GM23338 (cell line): ENCODE results near the gene FLYWCH1. TPM values are rescaled to one million over a fixed set of nuclear protein-coding genes. Genes with fewer than 3 reads are reported as not detected.

Experiments
- ATAC-seq: fragments of 200-7000 bp; cut with Tn5 transposase; 3 replicates; pipeline ENCODE4 v1.9.1; 2020
- DNase-seq: peaks from one replicate; pipeline ENCODE4 v3.0.0-alpha.2; 2015; ENCODE audit warnings: low spot score
- H2AFZ ChIP-seq: fragments of 200-600 bp; sonication (generic); 2 replicates; pipeline ENCODE4 v1.8.0; 2016; ENCODE audit warnings: antibody characterized with exemption, mild to moderate bottlenecking, moderate library complexity
- H3F3A ChIP-seq: fragments of 200-600 bp; sonication (generic); replicated peaks from 2 replicates; pipeline ENCODE4 v1.8.0; 2017; ENCODE audit warnings: antibody characterized with exemption, mixed run types, low read depth
- H3K27ac ChIP-seq: fragments of 200-600 bp; sonication (generic); 2 replicates; pipeline ENCODE4 v1.6.1; 2016; ENCODE audit warnings: low read depth
- H3K27me3 ChIP-seq: fragments of 200-600 bp; sonication (generic); 2 replicates; pipeline ENCODE4 v1.8.0; 2016; ENCODE audit warnings: mild to moderate bottlenecking, mixed run types, moderate library complexity; ENCODE audit not compliant: insufficient read depth
- H3K36me3 ChIP-seq: fragments of 200-600 bp; sonication (generic); 2 replicates; pipeline ENCODE4 v1.8.0; 2016; ENCODE audit warnings: mild to moderate bottlenecking; ENCODE audit not compliant: insufficient read depth
- H3K4me1 ChIP-seq: fragments of 200-600 bp; sonication (generic); 2 replicates; pipeline ENCODE4 v1.8.0; 2016; ENCODE audit warnings: mild to moderate bottlenecking, moderate library complexity; ENCODE audit not compliant: insufficient read depth
- H3K4me2 ChIP-seq: fragments of 200-600 bp; sonication (generic); 2 replicates; pipeline ENCODE4 v1.7.1; 2017; ENCODE audit warnings: mixed run types
- H3K4me3 ChIP-seq: fragments of 200-600 bp; sonication (generic); 2 replicates; pipeline ENCODE4 v1.6.1; 2016; ENCODE audit warnings: mixed run types
- H3K79me2 ChIP-seq: fragments of 200-600 bp; sonication (generic); replicated peaks from 2 replicates; pipeline ENCODE4 v1.8.0; 2017; ENCODE audit warnings: mild to moderate bottlenecking; ENCODE audit not compliant: insufficient read depth
- H3K9me2 ChIP-seq: fragments of 200-600 bp; sonication (generic); 2 replicates; pipeline ENCODE4 v1.8.0; 2017; ENCODE audit not compliant: insufficient read depth
- H4K20me1 ChIP-seq: fragments of 200-600 bp; sonication (generic); replicated peaks from 2 replicates; pipeline ENCODE4 v1.8.0; 2017; ENCODE audit warnings: mild to moderate bottlenecking; ENCODE audit not compliant: insufficient read depth
- H3K27ac Mint-ChIP-seq: 2 replicates; pipeline ENCODE4 v1.8.0; 2020; ENCODE audit warnings: inconsistent platforms, mild to moderate bottlenecking, moderate library complexity, mixed read lengths
- H3K27me3 Mint-ChIP-seq: 3 replicates; pipeline ENCODE4 v1.8.0; 2022; ENCODE audit warnings: low read depth, mild to moderate bottlenecking, moderate library complexity, mixed read lengths, inconsistent platforms; ENCODE audit not compliant: insufficient read depth, poor library complexity
- H3K36me3 Mint-ChIP-seq: 3 replicates; pipeline ENCODE4 v1.8.0; 2021; ENCODE audit warnings: low read depth, mild to moderate bottlenecking, inconsistent platforms, moderate library complexity, mixed read lengths
- H3K4me1 Mint-ChIP-seq: 3 replicates; pipeline ENCODE4 v1.8.0; 2020; ENCODE audit warnings: mild to moderate bottlenecking, inconsistent platforms, mixed read lengths
- H3K4me3 Mint-ChIP-seq: 3 replicates; pipeline ENCODE4 v1.8.0; 2021; ENCODE audit warnings: moderate library complexity, mild to moderate bottlenecking, inconsistent platforms, mixed read lengths
- H3K9me3 Mint-ChIP-seq: 3 replicates; pipeline ENCODE4 v1.8.0; 2020; ENCODE audit warnings: moderate library complexity, mild to moderate bottlenecking, inconsistent platforms, mixed read lengths
- CREB1 ChIP-seq: fragments of 250-450 bp; sonication (Bioruptor Pico); IDR thresholded peaks from 2 replicates; pipeline ENCODE4 v1.5.0; 2020; ENCODE audit warnings: low read depth, mild to moderate bottlenecking, moderate library complexity
- EZH2 ChIP-seq: fragments of 200-600 bp; sonication (generic); IDR thresholded peaks from one replicate; pipeline ENCODE4 v1.8.0; 2017; ENCODE audit warnings: antibody characterized with exemption, mild to moderate bottlenecking, low read depth; ENCODE audit not compliant: unreplicated experiment
- JUNB ChIP-seq: IDR thresholded peaks from one replicate; pipeline ENCODE4 v1.6.1; 2016; ENCODE audit warnings: antibody characterized with exemption; ENCODE audit not compliant: unreplicated experiment
- POLR2AphosphoS5 ChIP-seq: IDR thresholded peaks from 2 replicates; pipeline ENCODE4 v1.6.1; 2016; ENCODE audit warnings: antibody characterized with exemption, low read depth
- STAT1 ChIP-seq: IDR thresholded peaks from one replicate; pipeline ENCODE4 v1.6.1; 2016; ENCODE audit warnings: antibody characterized with exemption; ENCODE audit not compliant: unreplicated experiment
- ZNF331 ChIP-seq: fragments of 250-450 bp; sonication (Bioruptor Pico); IDR thresholded peaks from 2 replicates; pipeline ENCODE4 v1.5.0; 2020; ENCODE audit warnings: low read depth, mild to moderate bottlenecking, moderate library complexity
- polyA plus RNA-seq: library from polyadenylated mRNA; unstranded; fragments of >200 nt; fragmentation: Nextera tagmentation; extraction: Ambion mirVana; gene quantifications from 2 replicates; pipeline ENCODE4 v1.2.1, GENCODE V29; 2016
- total RNA-seq: library from RNA; depleted of rRNA; stranded (reverse); fragments of >200 nt; shearing (Covaris generic); gene quantifications from 2 replicates; pipeline ENCODE4 v1.2.3, GENCODE V29; 2014
- TF ChIP-seq, protein P1 (sequence below): IDR thresholded peaks from 2 replicates; pipeline ENCODE4 v1.6.1; 2016; ENCODE audit warnings: antibody characterized with exemption
- TF ChIP-seq, protein P2 (sequence below): fragments of 250-450 bp; sonication (Bioruptor Pico); IDR thresholded peaks from 2 replicates; pipeline ENCODE4 v1.5.0; 2020; ENCODE audit warnings: mild to moderate bottlenecking, moderate library complexity

Gene FLYWCH1
- total and polyA plus RNA-seq, 2 experiments from 2014 or later, result 6.0 to 29.3 TPM

DNA sequence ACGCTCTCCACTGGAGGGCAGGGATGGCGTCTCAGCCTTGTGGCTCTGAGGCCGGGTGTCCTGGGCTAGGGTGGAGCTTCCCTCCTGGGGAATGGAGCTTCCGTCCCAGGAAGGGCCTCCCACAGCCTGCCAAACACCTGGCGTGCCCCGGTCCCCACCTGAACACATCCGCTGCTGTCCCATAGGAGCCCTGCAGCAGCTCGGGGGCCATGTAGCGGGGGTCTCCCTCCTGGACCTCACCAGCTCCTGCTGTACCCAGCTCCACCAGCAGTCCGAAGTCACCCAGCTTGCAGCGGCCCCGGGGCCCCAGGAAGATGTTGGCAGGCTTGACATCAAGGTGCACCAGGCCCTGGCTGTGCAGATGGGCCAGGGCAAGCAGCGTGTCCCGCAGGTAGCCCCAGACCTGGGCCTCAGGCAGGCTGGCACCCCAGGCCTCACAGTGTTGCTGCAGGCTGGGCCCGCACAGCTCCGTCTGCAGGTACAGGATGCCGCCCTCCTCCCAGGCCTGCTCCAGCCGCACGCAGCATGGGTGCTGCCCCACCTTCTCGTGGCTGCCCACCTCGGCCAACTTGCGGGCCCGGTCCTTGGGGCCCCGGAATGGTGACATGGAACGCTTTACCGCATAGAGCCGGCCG, 63.5 kb downstream of the FLYWCH1 start (continued):
- TF ChIP-seq, protein P1, sequence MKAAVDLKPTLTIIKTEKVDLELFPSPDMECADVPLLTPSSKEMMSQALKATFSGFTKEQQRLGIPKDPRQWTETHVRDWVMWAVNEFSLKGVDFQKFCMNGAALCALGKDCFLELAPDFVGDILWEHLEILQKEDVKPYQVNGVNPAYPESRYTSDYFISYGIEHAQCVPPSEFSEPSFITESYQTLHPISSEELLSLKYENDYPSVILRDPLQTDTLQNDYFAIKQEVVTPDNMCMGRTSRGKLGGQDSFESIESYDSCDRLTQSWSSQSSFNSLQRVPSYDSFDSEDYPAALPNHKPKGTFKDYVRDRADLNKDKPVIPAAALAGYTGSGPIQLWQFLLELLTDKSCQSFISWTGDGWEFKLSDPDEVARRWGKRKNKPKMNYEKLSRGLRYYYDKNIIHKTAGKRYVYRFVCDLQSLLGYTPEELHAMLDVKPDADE, result no peak
- TF ChIP-seq ZNF331 (no peak), JUNB (no peak), CREB1 (no peak)
- TF ChIP-seq, protein P2, sequence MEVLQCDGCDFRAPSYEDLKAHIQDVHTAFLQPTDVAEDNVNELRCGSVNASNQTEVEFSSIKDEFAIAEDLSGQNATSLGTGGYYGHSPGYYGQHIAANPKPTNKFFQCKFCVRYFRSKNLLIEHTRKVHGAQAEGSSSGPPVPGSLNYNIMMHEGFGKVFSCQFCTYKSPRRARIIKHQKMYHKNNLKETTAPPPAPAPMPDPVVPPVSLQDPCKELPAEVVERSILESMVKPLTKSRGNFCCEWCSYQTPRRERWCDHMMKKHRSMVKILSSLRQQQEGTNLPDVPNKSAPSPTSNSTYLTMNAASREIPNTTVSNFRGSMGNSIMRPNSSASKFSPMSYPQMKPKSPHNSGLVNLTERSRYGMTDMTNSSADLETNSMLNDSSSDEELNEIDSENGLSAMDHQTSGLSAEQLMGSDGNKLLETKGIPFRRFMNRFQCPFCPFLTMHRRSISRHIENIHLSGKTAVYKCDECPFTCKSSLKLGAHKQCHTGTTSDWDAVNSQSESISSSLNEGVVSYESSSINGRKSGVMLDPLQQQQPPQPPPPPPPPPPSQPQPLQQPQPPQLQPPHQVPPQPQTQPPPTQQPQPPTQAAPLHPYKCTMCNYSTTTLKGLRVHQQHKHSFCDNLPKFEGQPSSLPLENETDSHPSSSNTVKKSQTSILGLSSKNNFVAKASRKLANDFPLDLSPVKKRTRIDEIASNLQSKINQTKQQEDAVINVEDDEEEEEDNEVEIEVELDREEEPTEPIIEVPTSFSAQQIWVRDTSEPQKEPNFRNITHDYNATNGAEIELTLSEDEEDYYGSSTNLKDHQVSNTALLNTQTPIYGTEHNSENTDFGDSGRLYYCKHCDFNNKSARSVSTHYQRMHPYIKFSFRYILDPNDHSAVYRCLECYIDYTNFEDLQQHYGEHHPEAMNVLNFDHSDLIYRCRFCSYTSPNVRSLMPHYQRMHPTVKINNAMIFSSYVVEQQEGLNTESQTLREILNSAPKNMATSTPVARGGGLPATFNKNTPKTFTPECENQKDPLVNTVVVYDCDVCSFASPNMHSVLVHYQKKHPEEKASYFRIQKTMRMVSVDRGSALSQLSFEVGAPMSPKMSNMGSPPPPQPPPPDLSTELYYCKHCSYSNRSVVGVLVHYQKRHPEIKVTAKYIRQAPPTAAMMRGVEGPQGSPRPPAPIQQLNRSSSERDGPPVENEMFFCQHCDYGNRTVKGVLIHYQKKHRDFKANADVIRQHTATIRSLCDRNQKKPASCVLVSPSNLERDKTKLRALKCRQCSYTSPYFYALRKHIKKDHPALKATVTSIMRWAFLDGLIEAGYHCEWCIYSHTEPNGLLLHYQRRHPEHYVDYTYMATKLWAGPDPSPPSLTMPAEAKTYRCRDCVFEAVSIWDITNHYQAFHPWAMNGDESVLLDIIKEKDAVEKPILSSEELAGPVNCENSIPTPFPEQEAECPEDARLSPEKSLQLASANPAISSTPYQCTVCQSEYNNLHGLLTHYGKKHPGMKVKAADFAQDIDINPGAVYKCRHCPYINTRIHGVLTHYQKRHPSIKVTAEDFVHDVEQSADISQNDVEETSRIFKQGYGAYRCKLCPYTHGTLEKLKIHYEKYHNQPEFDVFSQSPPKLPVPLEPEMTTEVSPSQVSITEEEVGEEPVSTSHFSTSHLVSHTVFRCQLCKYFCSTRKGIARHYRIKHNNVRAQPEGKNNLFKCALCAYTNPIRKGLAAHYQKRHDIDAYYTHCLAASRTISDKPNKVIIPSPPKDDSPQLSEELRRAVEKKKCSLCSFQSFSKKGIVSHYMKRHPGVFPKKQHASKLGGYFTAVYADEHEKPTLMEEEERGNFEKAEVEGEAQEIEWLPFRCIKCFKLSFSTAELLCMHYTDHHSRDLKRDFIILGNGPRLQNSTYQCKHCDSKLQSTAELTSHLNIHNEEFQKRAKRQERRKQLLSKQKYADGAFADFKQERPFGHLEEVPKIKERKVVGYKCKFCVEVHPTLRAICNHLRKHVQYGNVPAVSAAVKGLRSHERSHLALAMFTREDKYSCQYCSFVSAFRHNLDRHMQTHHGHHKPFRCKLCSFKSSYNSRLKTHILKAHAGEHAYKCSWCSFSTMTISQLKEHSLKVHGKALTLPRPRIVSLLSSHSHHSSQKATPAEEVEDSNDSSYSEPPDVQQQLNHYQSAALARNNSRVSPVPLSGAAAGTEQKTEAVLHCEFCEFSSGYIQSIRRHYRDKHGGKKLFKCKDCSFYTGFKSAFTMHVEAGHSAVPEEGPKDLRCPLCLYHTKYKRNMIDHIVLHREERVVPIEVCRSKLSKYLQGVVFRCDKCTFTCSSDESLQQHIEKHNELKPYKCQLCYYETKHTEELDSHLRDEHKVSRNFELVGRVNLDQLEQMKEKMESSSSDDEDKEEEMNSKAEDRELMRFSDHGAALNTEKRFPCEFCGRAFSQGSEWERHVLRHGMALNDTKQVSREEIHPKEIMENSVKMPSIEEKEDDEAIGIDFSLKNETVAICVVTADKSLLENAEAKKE, result no peak

- peaks cover 21% of the 10 kb centered on the region for H3K27me3 Mint-ChIP-seq
- Histone ChIP-seq H3K9me2 (no peaks in the 10 kb centered on the region), H3K79me2 (peaks cover 14% of the 10 kb centered on the region), H3K4me1 (peaks cover 4% of the 10 kb centered on the region; the same call in 1 of the 2 replicates), H3F3A (peaks cover 16% of the 10 kb centered on the region), H3K4me2 (no peak overlapping the region), H3K4me3 (no peak overlapping the region), H2AFZ (no peak overlapping the region), H3K27me3 (no peaks in the 10 kb centered on the region), H4K20me1 (peaks cover 11% of the 10 kb centered on the region; the same call in 1 of the 2 replicates), H3K27ac (no peak overlapping the region), H3K36me3 (0 out of 2 replicates have a peak, but pooled peaks cover 3% of the 10 kb centered on the region)
- no peak for DNase-seq
- H3K9me3 Mint-ChIP-seq, result peaks cover 2% of the 10 kb centered on the region; the same call in 1 of the 3 replicates
- no peak overlapping the region for H3K4me3 Mint-ChIP-seq
- peaks cover 13% of the 10 kb centered on the region; the same call in 2 of the 3 replicates for H3K4me1 Mint-ChIP-seq
- peaks cover 36% of the 10 kb centered on the region for H3K36me3 Mint-ChIP-seq
- no peak for ATAC-seq
- no peak overlapping the region for H3K27ac Mint-ChIP-seq
- TF ChIP-seq STAT1 (no peak), EZH2 (no peak), ZNF331 (no peak), POLR2AphosphoS5 (no peak)
- TF ChIP-seq, protein P2, result no peak
These were observed 64.5 kb downstream of the FLYWCH1 start for GRCh38 chr16:2976201-2976600.
